Endothelial cell (in vitro differentiated cells): Measurements from ENCODE around the gene ICAM5. TPM values are rescaled to one million over a fixed set of nuclear protein-coding genes. Genes with fewer than 3 reads are reported as not detected.

Experiments used
- DNase-seq: peaks from one replicate; pipeline ENCODE4 v3.0.0; 2021; ENCODE audit warnings: low spot score
- H3K27ac Mint-ChIP-seq: one replicate; pipeline ENCODE4 v1.8.0; 2021; ENCODE audit warnings: mixed read lengths, inconsistent platforms; ENCODE audit not compliant: unreplicated experiment
- H3K27me3 Mint-ChIP-seq: one replicate; pipeline ENCODE4 v1.8.0; 2021; ENCODE audit warnings: mild to moderate bottlenecking, moderate library complexity, mixed read lengths, inconsistent platforms; ENCODE audit not compliant: unreplicated experiment
- H3K36me3 Mint-ChIP-seq: one replicate; pipeline ENCODE4 v1.8.0; 2021; ENCODE audit warnings: mild to moderate bottlenecking, low read depth, mixed read lengths, inconsistent platforms; ENCODE audit not compliant: unreplicated experiment
- H3K4me1 Mint-ChIP-seq: one replicate; pipeline ENCODE4 v1.8.0; 2021; ENCODE audit warnings: mild to moderate bottlenecking, mixed read lengths, inconsistent platforms; ENCODE audit not compliant: unreplicated experiment
- H3K4me3 Mint-ChIP-seq: one replicate; pipeline ENCODE4 v1.8.0; 2021; ENCODE audit warnings: mild to moderate bottlenecking, mixed read lengths, inconsistent platforms; ENCODE audit not compliant: unreplicated experiment
- H3K9me3 Mint-ChIP-seq: one replicate; pipeline ENCODE4 v1.8.0; 2021; ENCODE audit warnings: mixed read lengths, inconsistent platforms; ENCODE audit not compliant: unreplicated experiment
- total RNA-seq: library from RNA; stranded (reverse); fragmentation: NEBNext Ultra II Directional; extraction: Animal tissue kit (Norgen Biotek cat#: 25700); gene quantifications from one replicate; pipeline ENCODE4 v1.2.1, GENCODE V29; 2021; ENCODE audit not compliant: unreplicated experiment
- TF ChIP-seq, protein P1 (sequence below): fragments of 200-600 bp; sonication (generic); IDR thresholded peaks from one replicate; pipeline ENCODE4 v1.5.0; 2021; ENCODE audit warnings: antibody characterized with exemption; ENCODE audit not compliant: unreplicated experiment

The ICAM5 gene
- total RNA-seq, 1 donor from 2014 or later, result not detected

DNA sequence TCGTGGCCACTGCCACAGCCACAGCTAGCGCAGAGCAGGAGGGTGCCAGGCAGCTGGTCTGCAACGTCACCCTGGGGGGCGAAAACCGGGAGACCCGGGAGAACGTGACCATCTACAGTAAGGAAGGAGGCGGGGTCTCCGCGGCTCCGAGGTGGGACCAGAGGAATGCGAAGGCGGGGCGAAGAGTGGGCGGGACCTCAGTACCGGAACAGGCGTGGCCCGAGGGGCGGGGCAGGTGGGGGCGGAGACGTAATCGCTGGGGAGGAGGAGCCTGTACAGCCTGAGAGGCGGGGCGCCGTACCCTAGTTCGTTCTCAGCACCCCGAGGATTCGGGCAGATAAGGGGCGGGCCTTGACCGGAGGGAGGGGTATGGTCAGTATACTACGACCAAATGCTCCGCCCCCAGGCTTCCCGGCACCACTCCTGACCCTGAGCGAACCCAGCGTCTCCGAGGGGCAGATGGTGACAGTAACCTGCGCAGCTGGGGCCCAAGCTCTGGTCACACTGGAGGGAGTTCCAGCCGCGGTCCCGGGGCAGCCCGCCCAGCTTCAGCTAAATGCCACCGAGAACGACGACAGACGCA lies 2.5 kb downstream of the ICAM5 start:
- peaks cover 44% of the 10 kb centered on the region for H3K27me3 Mint-ChIP-seq
- H3K27ac Mint-ChIP-seq, result no peak overlapping the region
- H3K9me3 Mint-ChIP-seq, result no peaks in the 10 kb centered on the region
- peaks cover 8% of the 10 kb centered on the region for H3K36me3 Mint-ChIP-seq
- TF ChIP-seq, protein P1, sequence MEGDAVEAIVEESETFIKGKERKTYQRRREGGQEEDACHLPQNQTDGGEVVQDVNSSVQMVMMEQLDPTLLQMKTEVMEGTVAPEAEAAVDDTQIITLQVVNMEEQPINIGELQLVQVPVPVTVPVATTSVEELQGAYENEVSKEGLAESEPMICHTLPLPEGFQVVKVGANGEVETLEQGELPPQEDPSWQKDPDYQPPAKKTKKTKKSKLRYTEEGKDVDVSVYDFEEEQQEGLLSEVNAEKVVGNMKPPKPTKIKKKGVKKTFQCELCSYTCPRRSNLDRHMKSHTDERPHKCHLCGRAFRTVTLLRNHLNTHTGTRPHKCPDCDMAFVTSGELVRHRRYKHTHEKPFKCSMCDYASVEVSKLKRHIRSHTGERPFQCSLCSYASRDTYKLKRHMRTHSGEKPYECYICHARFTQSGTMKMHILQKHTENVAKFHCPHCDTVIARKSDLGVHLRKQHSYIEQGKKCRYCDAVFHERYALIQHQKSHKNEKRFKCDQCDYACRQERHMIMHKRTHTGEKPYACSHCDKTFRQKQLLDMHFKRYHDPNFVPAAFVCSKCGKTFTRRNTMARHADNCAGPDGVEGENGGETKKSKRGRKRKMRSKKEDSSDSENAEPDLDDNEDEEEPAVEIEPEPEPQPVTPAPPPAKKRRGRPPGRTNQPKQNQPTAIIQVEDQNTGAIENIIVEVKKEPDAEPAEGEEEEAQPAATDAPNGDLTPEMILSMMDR, result no peak
- H3K4me1 Mint-ChIP-seq, result peaks cover 14% of the 10 kb centered on the region
- peak; percentile 58 for DNase-seq
- H3K4me3 Mint-ChIP-seq, result no peak overlapping the region

DNA sequence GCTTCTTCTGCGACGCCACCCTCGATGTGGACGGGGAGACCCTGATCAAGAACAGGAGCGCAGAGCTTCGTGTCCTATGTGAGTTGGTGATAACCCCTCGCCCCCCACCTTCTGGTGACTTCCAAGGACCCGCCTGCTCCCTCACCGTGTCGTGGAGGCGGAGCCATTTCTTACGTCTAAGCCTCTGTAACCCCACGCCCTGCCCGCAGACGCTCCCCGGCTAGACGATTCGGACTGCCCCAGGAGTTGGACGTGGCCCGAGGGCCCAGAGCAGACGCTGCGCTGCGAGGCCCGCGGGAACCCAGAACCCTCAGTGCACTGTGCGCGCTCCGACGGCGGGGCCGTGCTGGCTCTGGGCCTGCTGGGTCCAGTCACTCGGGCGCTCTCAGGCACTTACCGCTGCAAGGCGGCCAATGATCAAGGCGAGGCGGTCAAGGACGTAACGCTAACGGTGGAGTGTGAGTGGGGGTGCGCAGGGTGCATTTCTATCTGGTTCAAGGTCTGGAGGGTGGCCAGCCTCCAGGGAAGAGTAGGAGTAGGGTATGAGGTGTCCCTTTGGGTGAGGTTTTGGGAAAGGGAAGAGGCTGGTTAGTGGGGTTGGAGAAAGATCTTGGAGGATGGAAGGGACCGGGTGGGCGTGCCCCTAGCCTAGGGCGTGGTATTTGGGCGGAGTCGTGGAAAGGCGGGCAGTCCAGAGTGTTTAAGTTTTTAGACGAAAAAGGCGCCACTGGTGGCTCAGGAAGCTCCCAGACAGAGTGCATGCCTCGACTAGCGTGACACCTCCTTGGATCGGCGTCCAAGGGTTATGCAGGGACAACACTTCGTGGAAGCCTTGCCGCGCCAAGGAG lies 3.3 kb downstream of the ICAM5 start:
- H3K27ac Mint-ChIP-seq, result no peak overlapping the region
- no peak for DNase-seq
- TF ChIP-seq, protein P1, result no peak
- H3K9me3 Mint-ChIP-seq, result no peaks in the 10 kb centered on the region
- H3K4me1 Mint-ChIP-seq, result peaks cover 14% of the 10 kb centered on the region
- H3K4me3 Mint-ChIP-seq, result peak overlapping the region; percentile 13
- peaks cover 8% of the 10 kb centered on the region for H3K36me3 Mint-ChIP-seq
- H3K27me3 Mint-ChIP-seq, result peaks cover 45% of the 10 kb centered on the region

DNA sequence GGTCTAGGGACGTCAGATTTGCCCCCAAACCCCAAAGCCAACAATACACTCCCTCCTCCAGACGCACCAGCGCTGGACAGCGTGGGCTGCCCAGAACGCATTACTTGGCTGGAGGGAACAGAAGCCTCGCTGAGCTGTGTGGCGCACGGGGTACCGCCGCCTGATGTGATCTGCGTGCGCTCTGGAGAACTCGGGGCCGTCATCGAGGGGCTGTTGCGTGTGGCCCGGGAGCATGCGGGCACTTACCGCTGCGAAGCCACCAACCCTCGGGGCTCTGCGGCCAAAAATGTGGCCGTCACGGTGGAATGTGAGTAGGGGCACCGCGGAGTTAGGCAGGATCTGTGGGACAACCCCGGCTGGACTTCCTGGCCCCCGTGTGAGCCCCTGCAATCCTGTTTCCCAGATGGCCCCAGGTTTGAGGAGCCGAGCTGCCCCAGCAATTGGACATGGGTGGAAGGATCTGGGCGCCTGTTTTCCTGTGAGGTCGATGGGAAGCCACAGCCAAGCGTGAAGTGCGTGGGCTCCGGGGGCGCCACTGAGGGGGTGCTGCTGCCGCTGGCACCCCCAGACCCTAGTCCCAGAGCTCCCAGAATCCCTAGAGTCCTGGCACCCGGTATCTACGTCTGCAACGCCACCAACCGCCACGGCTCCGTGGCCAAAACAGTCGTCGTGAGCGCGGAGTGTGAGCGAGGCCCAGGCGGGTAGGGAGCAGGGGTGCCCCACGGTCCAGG lies 4.0 kb downstream of the ICAM5 start:
- Mint-ChIP-seq H3K36me3 (peaks cover 8% of the 10 kb centered on the region), H3K27me3 (peaks cover 41% of the 10 kb centered on the region), H3K4me3 (no peak overlapping the region), H3K4me1 (peaks cover 10% of the 10 kb centered on the region), H3K9me3 (no peaks in the 10 kb centered on the region), H3K27ac (no peak overlapping the region)
- TF ChIP-seq, protein P1, result no peak
- no peak for DNase-seq

DNA sequence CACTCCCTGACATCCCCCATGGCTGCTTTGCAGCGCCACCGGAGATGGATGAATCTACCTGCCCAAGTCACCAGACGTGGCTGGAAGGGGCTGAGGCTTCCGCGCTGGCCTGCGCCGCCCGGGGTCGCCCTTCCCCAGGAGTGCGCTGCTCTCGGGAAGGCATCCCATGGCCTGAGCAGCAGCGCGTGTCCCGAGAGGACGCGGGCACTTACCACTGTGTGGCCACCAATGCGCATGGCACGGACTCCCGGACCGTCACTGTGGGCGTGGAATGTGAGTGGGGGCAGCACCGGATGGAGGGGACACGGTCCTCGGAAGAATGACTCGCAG lies 4.6 kb downstream of the ICAM5 start:
- TF ChIP-seq, protein P1, result no peak
- Mint-ChIP-seq H3K4me3 (no peak overlapping the region), H3K36me3 (peaks cover 8% of the 10 kb centered on the region), H3K27ac (no peak overlapping the region), H3K9me3 (no peaks in the 10 kb centered on the region), H3K4me1 (peaks cover 7% of the 10 kb centered on the region), H3K27me3 (peaks cover 39% of the 10 kb centered on the region)
- peak; percentile 50 for DNase-seq
